ENCODE measurements around the gene PARD6A. TPM values are rescaled to one million over a fixed set of nuclear protein-coding genes. Genes with fewer than 3 reads are reported as not detected.
A peak's percentile ranks its signal among the peaks of the same experiment; 100 is the strongest.
"Not testable (repeated sequence)": the region's sequence is repeated elsewhere in the genome, so short reads cannot be mapped to it uniquely, and the experiment has no call there.

The PARD6A gene
- total RNA-seq, 1 donor from 2014 or later = 15.9 TPM

DNA sequence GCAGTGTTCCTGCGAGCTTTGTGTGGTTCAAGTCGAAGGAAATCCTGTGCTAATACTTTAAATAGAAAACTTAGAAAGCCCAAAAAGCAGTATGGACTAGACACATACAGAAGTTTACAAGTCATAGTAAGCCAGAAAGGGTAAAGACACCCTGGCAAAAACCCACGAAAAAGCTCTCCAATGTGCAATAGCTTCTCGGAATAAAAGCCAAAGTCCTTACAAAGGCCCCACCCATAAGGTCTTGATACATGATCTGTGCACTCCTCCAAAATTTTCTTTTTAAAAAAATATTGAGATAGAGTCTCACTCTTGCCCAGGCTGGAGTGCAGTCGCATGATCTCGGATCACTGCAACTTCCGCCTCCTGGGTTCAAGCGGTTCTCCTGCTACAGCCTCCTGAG is 16.2 kb downstream of the PARD6A start:
- no peak for DNase-seq (ENCODE audit: low read depth)
- TF ChIP-seq, protein P1, sequence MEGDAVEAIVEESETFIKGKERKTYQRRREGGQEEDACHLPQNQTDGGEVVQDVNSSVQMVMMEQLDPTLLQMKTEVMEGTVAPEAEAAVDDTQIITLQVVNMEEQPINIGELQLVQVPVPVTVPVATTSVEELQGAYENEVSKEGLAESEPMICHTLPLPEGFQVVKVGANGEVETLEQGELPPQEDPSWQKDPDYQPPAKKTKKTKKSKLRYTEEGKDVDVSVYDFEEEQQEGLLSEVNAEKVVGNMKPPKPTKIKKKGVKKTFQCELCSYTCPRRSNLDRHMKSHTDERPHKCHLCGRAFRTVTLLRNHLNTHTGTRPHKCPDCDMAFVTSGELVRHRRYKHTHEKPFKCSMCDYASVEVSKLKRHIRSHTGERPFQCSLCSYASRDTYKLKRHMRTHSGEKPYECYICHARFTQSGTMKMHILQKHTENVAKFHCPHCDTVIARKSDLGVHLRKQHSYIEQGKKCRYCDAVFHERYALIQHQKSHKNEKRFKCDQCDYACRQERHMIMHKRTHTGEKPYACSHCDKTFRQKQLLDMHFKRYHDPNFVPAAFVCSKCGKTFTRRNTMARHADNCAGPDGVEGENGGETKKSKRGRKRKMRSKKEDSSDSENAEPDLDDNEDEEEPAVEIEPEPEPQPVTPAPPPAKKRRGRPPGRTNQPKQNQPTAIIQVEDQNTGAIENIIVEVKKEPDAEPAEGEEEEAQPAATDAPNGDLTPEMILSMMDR (conservative IDR thresholded peaks at IDR 0.05; ENCODE audit: low read depth, low read length) = no peak
- H3K4me3 ChIP-seq (ENCODE audit: low read depth, low read length) = no peak overlapping the region

DNA sequence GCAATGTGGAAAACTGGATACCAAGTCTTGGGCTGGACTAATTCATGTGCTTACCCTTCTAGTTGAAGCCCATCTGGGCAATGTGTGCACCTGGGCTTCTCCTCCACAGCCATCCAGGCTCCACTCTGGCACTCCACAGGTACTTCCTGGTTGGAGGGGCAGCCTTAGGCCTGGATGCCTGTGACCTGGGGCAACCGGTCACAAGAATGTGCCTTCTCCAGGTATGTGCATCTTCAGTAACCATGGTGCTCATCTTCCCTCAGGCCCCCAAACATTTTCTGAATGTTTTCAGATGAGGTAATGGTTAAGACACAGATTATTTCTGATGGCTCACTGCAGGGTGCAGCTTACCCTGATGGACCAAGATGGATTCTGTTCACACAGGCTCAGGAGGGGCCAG is 17.0 kb downstream of the PARD6A start:
- H3K4me3 ChIP-seq (ENCODE audit: low read depth, low read length) = no peak overlapping the region
- TF ChIP-seq, protein P1 (conservative IDR thresholded peaks at IDR 0.05; ENCODE audit: low read depth, low read length) = no peak
- no peak for DNase-seq (ENCODE audit: low read depth)

DNA sequence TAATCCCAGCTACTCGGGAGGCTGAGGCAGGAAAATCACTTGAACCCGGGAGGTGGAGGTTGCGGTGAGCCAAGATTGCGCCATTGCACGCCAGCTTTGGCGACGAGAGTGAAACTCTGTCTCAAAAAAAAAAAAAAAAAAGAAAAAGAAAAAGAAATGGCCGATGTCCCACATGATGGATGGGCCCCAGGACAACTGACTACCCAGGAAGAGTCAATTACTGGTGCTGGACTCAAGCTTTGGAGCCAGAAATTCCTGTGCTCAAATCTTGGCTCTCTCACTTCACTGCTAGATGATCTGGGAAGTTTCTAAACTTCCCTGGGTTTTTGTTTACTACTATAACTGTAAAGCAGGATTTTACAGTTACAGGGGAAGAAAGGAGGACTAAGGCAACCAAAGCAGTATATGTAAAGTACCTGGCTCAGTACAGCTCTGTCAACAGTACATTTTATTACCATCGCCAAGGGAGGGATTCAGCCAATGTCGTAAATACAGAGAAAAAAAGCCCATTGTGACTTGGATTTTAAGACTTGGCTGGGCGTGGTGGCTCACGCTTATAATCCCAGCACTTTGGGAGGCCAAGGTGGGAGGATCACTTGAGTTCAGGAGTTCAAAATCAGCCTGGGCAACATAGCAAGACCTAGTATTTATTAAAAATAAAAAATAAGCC is 17.7 kb downstream of the PARD6A start:
- TF ChIP-seq, protein P1 (conservative IDR thresholded peaks at IDR 0.05; ENCODE audit: low read depth, low read length) = no peak
- H3K4me3 ChIP-seq (ENCODE audit: low read depth, low read length) = no peak overlapping the region
- DNase-seq (ENCODE audit: low read depth) = no peak

DNA sequence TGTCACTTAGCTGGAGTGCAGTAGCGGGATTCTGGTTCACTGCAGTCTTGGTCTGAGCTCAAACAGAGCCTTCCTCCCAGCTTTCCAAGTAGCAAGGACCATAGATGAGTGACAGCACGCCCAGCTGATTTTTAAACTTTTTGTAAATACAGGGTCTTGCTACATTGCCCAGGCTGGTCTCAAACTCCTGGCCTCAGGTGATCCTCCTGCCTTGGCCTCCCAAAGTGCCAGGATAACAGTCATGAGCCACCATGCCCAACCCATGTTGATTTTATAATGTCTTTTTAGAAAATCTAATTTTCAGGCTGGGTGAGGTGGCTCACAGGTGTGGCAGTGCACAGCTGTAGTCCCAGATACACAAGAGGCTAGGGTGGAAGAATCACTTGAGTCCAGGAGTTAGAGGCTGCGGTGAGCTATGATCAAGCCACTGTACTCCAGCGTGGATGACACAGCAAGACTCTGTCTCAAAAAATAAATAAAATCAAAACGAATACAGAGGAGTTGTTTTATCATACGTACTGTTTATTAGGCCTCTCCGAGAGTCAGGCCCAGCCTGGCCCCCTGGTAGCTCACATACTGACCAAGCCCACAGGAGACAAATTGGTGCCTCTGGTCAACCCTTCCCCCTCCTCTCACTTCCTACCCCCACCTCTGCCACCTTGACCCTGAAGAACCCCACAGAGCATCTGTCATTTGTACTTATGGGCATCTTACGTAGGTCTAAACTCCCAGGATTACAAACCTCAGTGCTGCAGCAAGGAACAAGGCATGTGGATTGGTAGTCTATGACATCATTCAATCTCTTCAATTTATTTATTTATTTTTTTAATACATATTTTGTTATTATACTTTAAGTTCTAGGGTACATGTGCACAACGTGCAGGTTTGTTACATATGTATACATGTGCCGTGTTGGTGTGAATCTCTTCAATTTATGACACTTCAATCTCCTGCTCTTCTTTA is 19.5 kb downstream of the PARD6A start:
- TF ChIP-seq, protein P1 (conservative IDR thresholded peaks at IDR 0.05; ENCODE audit: low read depth, low read length) = no peak
- H3K4me3 ChIP-seq (ENCODE audit: low read depth, low read length) = no peak overlapping the region
- DNase-seq (ENCODE audit: low read depth) = no peak

GRCh38 chr16:67683767-67684166 is 23.0 kb downstream of the PARD6A start:
- H3K4me3 ChIP-seq (ENCODE audit: low read depth, low read length) = no peak overlapping the region
- DNase-seq (ENCODE audit: low read depth) = no peak
- TF ChIP-seq, protein P1 (conservative IDR thresholded peaks at IDR 0.05; ENCODE audit: low read depth, low read length) = no peak

- DNase-seq (ENCODE audit: low read depth) = peak; percentile 30
- H3K4me3 ChIP-seq (ENCODE audit: low read depth, low read length) = no peak overlapping the region
- TF ChIP-seq, protein P1 (conservative IDR thresholded peaks at IDR 0.05; ENCODE audit: low read depth, low read length) = no peak
Measured at GRCh38 chr16:67685388-67686112, 24.8 kb downstream of the PARD6A start.

GRCh38 chr16:67693517-67694285 is 32.9 kb downstream of the PARD6A start:
- H3K4me3 ChIP-seq (ENCODE audit: low read depth, low read length); DNase-seq (ENCODE audit: low read depth): not testable (repeated sequence)

Measured in epithelial cell of proximal tubule (primary cell).